Natural killer cell (primary cell): ENCODE data around the gene TTC21A. TPM values are rescaled to one million over a fixed set of nuclear protein-coding genes. Genes with fewer than 3 reads are reported as not detected.
A peak's percentile ranks its signal among the peaks of the same experiment; 100 is the strongest.

ENCODE experiments used
- ATAC-seq, 3 donors: fragments of 150-1000 bp in 2 of 3; fragments of 200-7000 bp in 1 of 3; cut with Tn5 transposase; 1 replicate in 1 of 3; 2 replicates in 2 of 3; pipeline ENCODE4 v1.10.0; 2021; ENCODE audit warnings: mild to moderate bottlenecking in 2 of 3, moderate library complexity in 2 of 3
- DNase-seq, 2 donors: peaks; one replicate each; pipeline versions ENCODE4 v3.0.0 to v3.0.0-alpha.2; 2013 to 2021; ENCODE audit warnings: mixed read lengths in 1 of 2
- H3K27ac ChIP-seq: one replicate; pipeline ENCODE4 v1.5.1; 2013; ENCODE audit warnings: mild to moderate bottlenecking, low read length
- H3K27me3 ChIP-seq: one replicate; pipeline ENCODE4 v1.6.1; 2013; ENCODE audit warnings: low read length; ENCODE audit not compliant: control insufficient read depth, insufficient read depth
- H3K36me3 ChIP-seq: one replicate; pipeline ENCODE4 v1.6.1; 2013; ENCODE audit warnings: low read length; ENCODE audit not compliant: control insufficient read depth, insufficient read depth
- H3K4me1 ChIP-seq: one replicate; pipeline ENCODE4 v1.6.1; 2013; ENCODE audit warnings: low read length; ENCODE audit not compliant: control insufficient read depth, insufficient read depth
- H3K4me3 ChIP-seq: one replicate; pipeline ENCODE4 v1.5.1; 2013; ENCODE audit warnings: low read length
- H3K9me3 ChIP-seq: one replicate; pipeline ENCODE4 v1.6.1; 2013; ENCODE audit warnings: low read length; ENCODE audit not compliant: control insufficient read depth, insufficient read depth
- H3K27ac Mint-ChIP-seq, 2 donors: one replicate each; pipeline ENCODE4 v1.8.0; 2022; ENCODE audit warnings: mild to moderate bottlenecking in 2 of 2, mixed read lengths in 2 of 2, moderate library complexity in 1 of 2
- H3K27me3 Mint-ChIP-seq, 2 donors: one replicate each; pipeline ENCODE4 v1.8.0; 2022; ENCODE audit warnings: low read depth in 2 of 2, mixed read lengths in 2 of 2
- H3K36me3 Mint-ChIP-seq: one replicate; pipeline ENCODE4 v1.8.0; 2022; ENCODE audit warnings: mixed read lengths
- H3K4me1 Mint-ChIP-seq, 2 donors: one replicate each; pipeline ENCODE4 v1.8.0; 2022; ENCODE audit warnings: mixed read lengths in 2 of 2
- H3K4me3 Mint-ChIP-seq: one replicate; pipeline ENCODE4 v1.8.0; 2022; ENCODE audit warnings: mild to moderate bottlenecking, moderate library complexity, mixed read lengths
- H3K9me3 Mint-ChIP-seq, 2 donors: one replicate each; pipeline ENCODE4 v1.8.0; 2022; ENCODE audit warnings: mixed read lengths in 2 of 2
- WGBS: methylation state at CpG from one replicate; pipeline ENCODE4 v1.1.7; 2013; ENCODE audit warnings: missing lambda C conversion rate; ENCODE audit not compliant: insufficient coverage; 5-methylcytosine and 5-hydroxymethylcytosine counted together
- intact Hi-C: fragments of 100-400 bp; cut with micrococcal nuclease; formaldehyde crosslinking; loops from one replicate; pipeline ENCODE4 v1.14.2; 2022
- total RNA-seq, 4 donors: library from RNA; stranded (reverse); fragments of 120-200 nt in 1 of 4; gene quantifications; one replicate each; pipeline versions ENCODE4 v1.2.3 to v1.2.4, GENCODE V29; 2013 to 2022
- TF ChIP-seq, protein P1 (sequence below): fragments of 200-600 bp; IDR thresholded peaks from one replicate; pipeline ENCODE4 v1.8.0; 2022; ENCODE audit warnings: antibody characterized with exemption

Gene TTC21A
- total RNA-seq, 3 donors from 2014 or later (not counting 1 experiment from before 2014, with no cell fraction given) = 2.1 to 3.9 (median 2.4) TPM

DNA sequence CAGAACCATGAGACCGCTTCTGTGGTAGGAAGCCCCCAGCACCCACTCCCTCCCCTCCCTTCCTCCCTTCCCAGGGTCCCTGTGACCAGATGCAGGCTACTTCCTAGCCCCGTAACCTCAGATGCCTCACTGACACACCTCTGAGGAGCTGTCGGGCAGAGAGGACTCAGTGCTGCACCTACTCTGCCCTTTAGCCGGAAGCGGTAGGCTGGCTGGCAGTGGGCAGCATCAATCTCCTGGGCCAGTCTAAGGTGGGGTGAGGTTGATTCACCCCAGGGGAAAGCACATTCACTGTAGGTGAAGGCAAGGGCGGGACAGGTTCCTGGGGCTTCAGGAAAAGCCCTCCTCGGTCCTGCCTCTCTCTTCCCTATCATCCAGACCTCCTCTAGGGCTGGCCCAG, 26.8 kb downstream of the TTC21A start:
- TF ChIP-seq, protein P1, sequence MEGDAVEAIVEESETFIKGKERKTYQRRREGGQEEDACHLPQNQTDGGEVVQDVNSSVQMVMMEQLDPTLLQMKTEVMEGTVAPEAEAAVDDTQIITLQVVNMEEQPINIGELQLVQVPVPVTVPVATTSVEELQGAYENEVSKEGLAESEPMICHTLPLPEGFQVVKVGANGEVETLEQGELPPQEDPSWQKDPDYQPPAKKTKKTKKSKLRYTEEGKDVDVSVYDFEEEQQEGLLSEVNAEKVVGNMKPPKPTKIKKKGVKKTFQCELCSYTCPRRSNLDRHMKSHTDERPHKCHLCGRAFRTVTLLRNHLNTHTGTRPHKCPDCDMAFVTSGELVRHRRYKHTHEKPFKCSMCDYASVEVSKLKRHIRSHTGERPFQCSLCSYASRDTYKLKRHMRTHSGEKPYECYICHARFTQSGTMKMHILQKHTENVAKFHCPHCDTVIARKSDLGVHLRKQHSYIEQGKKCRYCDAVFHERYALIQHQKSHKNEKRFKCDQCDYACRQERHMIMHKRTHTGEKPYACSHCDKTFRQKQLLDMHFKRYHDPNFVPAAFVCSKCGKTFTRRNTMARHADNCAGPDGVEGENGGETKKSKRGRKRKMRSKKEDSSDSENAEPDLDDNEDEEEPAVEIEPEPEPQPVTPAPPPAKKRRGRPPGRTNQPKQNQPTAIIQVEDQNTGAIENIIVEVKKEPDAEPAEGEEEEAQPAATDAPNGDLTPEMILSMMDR = no peak
- peaks cover 0 to 6% of the 10 kb centered on the region in 2 donors for H3K4me1 Mint-ChIP-seq

DNA sequence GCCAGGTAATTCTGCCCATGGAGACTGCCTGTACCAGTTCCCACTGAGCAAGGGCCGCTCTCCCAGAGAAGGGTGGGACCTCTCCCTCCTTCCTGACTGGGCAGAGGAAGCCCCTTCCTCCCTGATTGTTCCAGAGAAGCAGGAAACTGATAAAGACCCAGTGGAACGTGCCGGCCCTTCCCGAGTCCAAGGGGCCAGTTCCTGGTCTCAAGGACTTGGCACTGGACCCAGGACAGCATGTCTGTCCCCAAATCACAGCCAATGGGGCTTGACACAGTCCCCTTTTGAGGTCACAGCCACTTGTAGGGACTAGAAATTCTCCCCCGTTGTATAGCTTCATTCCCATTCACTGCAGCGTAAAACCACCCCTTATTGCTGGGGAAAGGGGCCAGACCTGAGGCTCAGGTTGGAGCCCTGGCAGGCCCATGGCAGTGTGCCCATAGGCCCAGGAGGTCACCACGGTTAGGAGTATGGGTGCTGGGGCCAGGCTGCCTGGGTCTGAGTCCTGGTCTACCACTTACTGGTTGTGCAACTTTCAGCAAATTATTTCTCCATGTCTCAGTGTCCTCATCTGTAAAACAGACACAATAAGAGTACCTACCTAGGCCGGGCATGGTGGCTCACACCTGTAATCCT, 27.8 kb downstream of the TTC21A start:
- no peaks in the 10 kb centered on the region for H3K9me3 ChIP-seq
- no peaks in the 10 kb centered on the region for H3K4me1 Mint-ChIP-seq

More for the DNA sequence above, 26.8 kb downstream of the TTC21A start:
- no peaks in the 10 kb centered on the region for H3K27me3 ChIP-seq
- Mint-ChIP-seq H3K27ac (peak overlapping the region in 1 of 2 donors; percentile 84), H3K27me3 (peaks cover 0 to 3% of the 10 kb centered on the region in 2 donors), H3K9me3 (no peaks in the 10 kb centered on the region), H3K36me3 (no peaks in the 10 kb centered on the region), H3K4me3 (no peak overlapping the region)
- WGBS = 76% methylated on average over 7 of the region's 7 CpGs
- intact Hi-C loops = no loop called here
- H3K4me3 ChIP-seq = no peak overlapping the region
- no peaks in the 10 kb centered on the region for H3K36me3 ChIP-seq
- no peaks in the 10 kb centered on the region for H3K4me1 ChIP-seq
- H3K27ac ChIP-seq = no peak overlapping the region
- DNase-seq (no peak), ATAC-seq (peak in 1 of 3 donors; percentile 2)
- H3K9me3 ChIP-seq = no peaks in the 10 kb centered on the region

GRCh38 chr3:39136533-39137434, 29.3 kb downstream of the TTC21A start:
- H3K4me1 ChIP-seq = peaks cover 8% of the 10 kb centered on the region
- no peaks in the 10 kb centered on the region for H3K27me3 Mint-ChIP-seq
- peaks cover 5 to 13% of the 10 kb centered on the region in 2 donors for H3K4me1 Mint-ChIP-seq
- H3K9me3 ChIP-seq = no peaks in the 10 kb centered on the region
- ATAC-seq = peak in 1 of 3 donors; percentile 5
- H3K27me3 ChIP-seq = no peaks in the 10 kb centered on the region
- peaks cover 6% of the 10 kb centered on the region for H3K36me3 ChIP-seq
- H3K36me3 Mint-ChIP-seq = peaks cover 5% of the 10 kb centered on the region
- H3K27ac ChIP-seq = no peak overlapping the region
- WGBS = 91% methylated on average over 21 of the region's 21 CpGs
- no peak overlapping the region for H3K4me3 ChIP-seq
- intact Hi-C loops = no loop called here
- H3K9me3 Mint-ChIP-seq = no peaks in the 10 kb centered on the region
- TF ChIP-seq, protein P1 = no peak
- peak overlapping the region; percentile 28 for H3K4me3 Mint-ChIP-seq
- peak in 1 of 2 donors; percentile 13 for DNase-seq
- peak overlapping the region in 1 of 2 donors; percentile 84 for H3K27ac Mint-ChIP-seq

More for the DNA sequence above, 27.8 kb downstream of the TTC21A start:
- Histone ChIP-seq H3K27ac (no peak overlapping the region), H3K4me1 (no peaks in the 10 kb centered on the region), H3K27me3 (no peaks in the 10 kb centered on the region), H3K36me3 (no peaks in the 10 kb centered on the region), H3K4me3 (no peak overlapping the region)
- DNase-seq (no peak), ATAC-seq (peak in 1 of 3 donors; percentile 3)
- Mint-ChIP-seq H3K27me3 (no peaks in the 10 kb centered on the region), H3K27ac (peak overlapping the region in 1 of 2 donors; percentile 84), H3K36me3 (no peaks in the 10 kb centered on the region), H3K4me3 (peak overlapping the region; percentile 17), H3K9me3 (no peaks in the 10 kb centered on the region)
- intact Hi-C loops = no loop called here
- TF ChIP-seq, protein P1 = no peak
- WGBS = 94% methylated on average over 8 of the region's 8 CpGs
